Lung (tissue), 16 donors: ENCODE data around the gene HYAL3. TPM values are rescaled to one million over a fixed set of nuclear protein-coding genes. Genes with fewer than 3 reads are reported as not detected.

ENCODE experiments used
- ATAC-seq: fragments of 200-7000 bp; cut with Tn5 transposase; one replicate; pipeline ENCODE4 v1.9.1; 2020; ENCODE audit warnings: moderate number of reproducible peaks; ENCODE audit not compliant: insufficient read depth, low FRiP score
- DNase-seq, 3 donors: peaks; one replicate each; pipeline ENCODE4 v3.0.0-alpha.2; 2013 to 2017
- H3K27ac ChIP-seq, 2 donors: one replicate each; pipeline ENCODE4 v1.5.1; 2013; ENCODE audit warnings: mild to moderate bottlenecking in 2 of 2, moderate library complexity in 2 of 2, control low read depth in 1 of 2, inconsistent platforms in 1 of 2, low read depth in 1 of 2, low read length in 1 of 2
- H3K27me3 ChIP-seq, 3 donors: one replicate each; pipeline ENCODE4 v1.5.1; 2013; ENCODE audit warnings: low read length in 2 of 3; ENCODE audit not compliant: control insufficient read depth in 3 of 3, insufficient read depth in 3 of 3
- H3K36me3 ChIP-seq, 4 donors: one replicate each; pipeline ENCODE4 v1.5.1; 2013; ENCODE audit warnings: low read length in 4 of 4, mild to moderate bottlenecking in 1 of 4, moderate library complexity in 1 of 4; ENCODE audit not compliant: control insufficient read depth in 4 of 4, insufficient read depth in 4 of 4
- H3K4me1 ChIP-seq, 5 donors: one replicate each; pipeline ENCODE4 v1.5.1; 2013; ENCODE audit warnings: low read length in 5 of 5, mild to moderate bottlenecking in 2 of 5, moderate library complexity in 1 of 5; ENCODE audit not compliant: control insufficient read depth in 5 of 5, insufficient read depth in 5 of 5
- H3K4me3 ChIP-seq: one replicate; pipeline ENCODE4 v1.5.1; 2013; ENCODE audit warnings: mild to moderate bottlenecking, control low read depth, moderate library complexity
- H3K9ac ChIP-seq, 2 donors: one replicate each; pipeline ENCODE4 v1.5.1; 2013; ENCODE audit warnings: low read length in 2 of 2, control low read depth in 1 of 2; ENCODE audit not compliant: insufficient read depth in 1 of 2
- H3K9me3 ChIP-seq, 4 donors: one replicate each; pipeline ENCODE4 v1.5.1; 2013; ENCODE audit warnings: low read length in 3 of 4, mild to moderate bottlenecking in 1 of 4, moderate library complexity in 1 of 4; ENCODE audit not compliant: control insufficient read depth in 4 of 4, insufficient read depth in 3 of 4
- CTCF ChIP-seq: IDR thresholded peaks from 2 replicates; pipeline ENCODE4 v1.5.1; 2012; ENCODE audit warnings: mild to moderate bottlenecking; ENCODE audit errors: control extremely low read depth, extremely low read depth
- WGBS, 2 donors: extraction: QIAGEN DNeasy Blood & Tissue Kit; methylation state at CpG; one replicate each; pipeline ENCODE4 v1.1.7; 2013; 5-methylcytosine and 5-hydroxymethylcytosine counted together
- long read RNA-seq, 5 donors: transcript quantifications; one replicate each; lab custom pipeline, GENCODE V29; 2026
- polyA plus RNA-seq, 2 donors: library from polyadenylated mRNA; stranded (reverse); fragments of 200-250 nt; gene quantifications; one replicate each; pipeline ENCODE4 v1.2.1, GENCODE V29; 2013
- total RNA-seq, 2 donors: library from RNA; depleted of rRNA in 1 of 2; stranded (reverse); fragments of >200 nt in 1 of 2; gene quantifications; one replicate each; pipeline ENCODE4 v1.2.1, GENCODE V29; 2014 to 2021
- donor health status: control.
- donor health status: control.
- donor health status: Bipolar disorder and iron deficiency.
- donor health status: healthy.
- donor health status: DM: yes; HTN: yes; CAD: no.

Gene HYAL3
- total RNA-seq (1 to 10 TPM; 1.4 to 4.0 TPM), polyA plus RNA-seq (1 to 10 TPM; 2.5 to 4.9 TPM)
- long read RNA-seq, donor 1, partial matches to known transcripts: 0 of 2 reads
- long read RNA-seq, donor 1, other reads (novel, unspliced or antisense): 0 of 2 reads
- long read RNA-seq, donor 2: 0 reads
- long read RNA-seq, donor 3, partial matches to known transcripts: 0 of 1 reads
- long read RNA-seq, donor 3, other reads (novel, unspliced or antisense): 0 of 1 reads
- long read RNA-seq, donor 4: 0 reads
- long read RNA-seq, donor 5: 0 reads

- H3K4me1 ChIP-seq: peaks cover 10 to 31% (median 17%) of the 10 kb centered on the region in 5 donors
- peak within 1 kb of the TSS; percentile 86 to 95 for H3K27ac ChIP-seq
- 0 to 1% methylated on average over 61 of the region's 61 CpGs for WGBS, 2 donors
- H3K27me3 ChIP-seq: no peaks in the 10 kb centered on the region
- H3K9ac ChIP-seq: peak within 1 kb of the TSS; percentile 51 to 85
- H3K9me3 ChIP-seq: no peaks in the 10 kb centered on the region
- TF ChIP-seq CTCF: peak; percentile 1
- H3K36me3 ChIP-seq: peaks cover 0 to 4% (median 0%) of the 10 kb centered on the region in 4 donors
- DNase-seq (peak; percentile 100), ATAC-seq (peak; percentile 91)
- H3K4me3 ChIP-seq: peak within 1 kb of the TSS; percentile 45
Observed at GRCh38 chr3:50298836-50299637, at the start of gene HYAL3, which contains the start of gene NAA80. HYAL3 (minus strand) TSS chr3:50299405; CDS start chr3:50295602, 3,803 bp downstream. NAA80 (minus strand) TSS chr3:50299405; CDS start chr3:50297463, 1,942 bp downstream.

GRCh38 chr3:50347187-50347813 is 48.1 kb upstream of the HYAL3 start:
- no peak overlapping the region for H3K27ac ChIP-seq
- no peaks in the 10 kb centered on the region for H3K9me3 ChIP-seq
- no peaks in the 10 kb centered on the region for H3K27me3 ChIP-seq
- H3K4me1 ChIP-seq: peaks cover 10 to 33% (median 13%) of the 10 kb centered on the region in 5 donors
- no peak overlapping the region for H3K4me3 ChIP-seq
- no peak overlapping the region for H3K9ac ChIP-seq
- H3K36me3 ChIP-seq: peaks cover 0 to 16% (median 8%) of the 10 kb centered on the region in 4 donors
- peak; percentile 61 for TF ChIP-seq CTCF
- DNase-seq: peak; percentile 82 to 84 (median 84)
- ATAC-seq: no peak
- 28 to 29% methylated on average over 14 of the region's 14 CpGs for whole genome bisulfite sequencing, 2 donors

GRCh38 chr3:50345586-50346234 is 46.5 kb upstream of the HYAL3 start, which contains the start of gene ZMYND10:
ZMYND10 (minus strand) TSS chr3:50345732; CDS start chr3:50345579, 153 bp downstream.
- Histone ChIP-seq H3K9ac (peak within 1 kb of the TSS; percentile 26 to 28), H3K9me3 (no peaks in the 10 kb centered on the region), H3K4me3 (no peak within 1 kb of the TSS), H3K27ac (peak within 1 kb of the TSS in 1 of 2 donors; percentile 18), H3K36me3 (peaks cover 0 to 14% (median 8%) of the 10 kb centered on the region in 4 donors), H3K27me3 (peaks cover 0 to 5% (median 0%) of the 10 kb centered on the region in 3 donors), H3K4me1 (peaks cover 5 to 39% (median 15%) of the 10 kb centered on the region in 5 donors)
- ATAC-seq (no peak), DNase-seq (peak; percentile 64 to 70 (median 65))
- TF ChIP-seq CTCF: no peak
- WGBS, 2 donors: 12 to 21% methylated on average over 43 to 45 of the region's 45 CpGs
